Erythroblast (primary cell): ENCODE measurements around the gene VPS37D.
"Not testable (repeated sequence)": the region's sequence is repeated elsewhere in the genome, so short reads cannot be mapped to it uniquely, and the experiment has no call there.

Experiments used
- DNase-seq, 2 experiments: peaks; one replicate each; lab custom pipeline; 2025; lab: John Stamatoyannopoulos, UW
- GATA1 ChIP-seq: IDR thresholded peaks from 2 replicates; pipeline ENCODE4 v1.6.1; 2011; ENCODE audit warnings: low read depth, mild to moderate bottlenecking, control low read depth, low read length, moderate library complexity
- POLR2A ChIP-seq: IDR thresholded peaks from 2 replicates; pipeline ENCODE4 v1.6.1; 2011; ENCODE audit warnings: mild to moderate bottlenecking, low read length

The VPS37D gene

DNA sequence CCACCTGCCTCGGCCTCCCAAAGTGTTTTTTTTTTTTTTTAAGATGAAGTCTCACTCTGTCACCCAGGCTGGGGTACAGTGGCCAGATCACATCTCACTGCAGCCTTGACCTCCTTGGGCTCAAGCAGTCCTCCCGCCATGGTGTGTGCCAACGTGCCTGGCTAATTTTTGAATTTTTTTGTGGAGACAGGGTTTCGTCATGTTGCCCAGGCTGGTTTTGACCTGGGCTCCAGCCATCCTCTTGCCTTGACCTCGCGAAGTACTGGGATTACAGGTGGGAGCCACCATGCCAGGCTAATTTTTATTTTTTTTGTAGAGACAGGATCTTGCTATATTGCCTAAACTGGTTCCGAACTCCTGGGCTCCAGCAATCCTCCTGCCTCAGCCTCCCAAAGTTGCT is 34.3 kb upstream of the VPS37D start:
- no peak for DNase-seq
- TF ChIP-seq GATA1 (no peak), POLR2A (no peak)

DNA sequence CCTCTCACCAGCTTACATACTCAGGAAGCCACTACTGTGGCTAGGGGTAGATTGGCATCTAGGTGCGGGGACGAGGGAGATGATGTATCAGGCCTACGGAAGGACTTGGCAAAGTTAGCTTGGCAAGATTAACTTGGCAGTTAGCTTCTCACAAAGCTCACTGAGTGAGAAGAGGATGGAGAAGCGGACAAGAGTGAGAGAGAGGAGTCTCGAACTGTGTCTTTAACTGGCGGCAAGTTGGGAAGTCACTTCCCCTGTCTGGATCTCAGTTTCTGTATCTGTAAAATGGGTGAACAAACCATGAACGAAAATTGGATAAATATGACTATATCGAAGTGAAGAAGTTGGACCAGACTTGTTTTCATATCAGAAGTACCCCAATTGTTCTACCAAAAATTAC is 33.8 kb upstream of the VPS37D start:
- DNase-seq: no peak
- TF ChIP-seq POLR2A (no peak), GATA1 (no peak)

DNA sequence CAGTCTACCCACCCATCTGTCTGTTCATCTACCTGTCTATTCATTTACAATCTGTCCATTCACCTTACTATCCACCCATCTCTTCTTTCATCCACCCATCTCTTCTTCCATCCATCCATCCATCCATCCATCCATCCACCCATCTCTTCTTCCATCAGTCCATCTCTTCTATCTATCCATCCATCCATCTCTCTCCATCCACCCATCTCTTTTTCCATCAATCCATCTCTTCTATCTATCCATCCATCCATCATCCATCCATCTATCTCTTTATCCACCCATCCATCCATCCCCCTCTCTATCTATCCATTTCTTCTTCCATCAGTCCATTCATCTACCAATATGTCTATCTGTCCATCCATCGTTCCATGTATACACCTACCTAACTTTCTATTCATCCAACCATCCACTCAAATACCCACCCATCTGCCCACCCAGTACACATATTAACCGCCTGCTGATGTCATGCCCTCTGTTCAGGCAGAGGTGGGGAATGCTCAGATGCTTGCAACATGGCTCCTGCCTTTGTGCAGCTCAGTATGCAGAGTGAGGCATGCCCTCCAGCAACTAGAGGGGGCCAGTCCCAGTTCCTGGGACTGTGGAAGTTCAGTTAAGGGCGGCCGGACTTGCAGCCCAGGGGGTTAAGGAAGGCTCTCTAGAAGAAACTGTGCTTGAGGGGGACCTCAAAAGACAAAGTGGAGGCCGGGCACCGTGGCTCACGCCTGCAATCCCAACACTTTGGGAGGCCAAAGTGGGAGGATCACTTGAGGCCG is 32.0 kb upstream of the VPS37D start:
- no peak for DNase-seq
- TF ChIP-seq GATA1: no peak
- no peak for TF ChIP-seq POLR2A

DNA sequence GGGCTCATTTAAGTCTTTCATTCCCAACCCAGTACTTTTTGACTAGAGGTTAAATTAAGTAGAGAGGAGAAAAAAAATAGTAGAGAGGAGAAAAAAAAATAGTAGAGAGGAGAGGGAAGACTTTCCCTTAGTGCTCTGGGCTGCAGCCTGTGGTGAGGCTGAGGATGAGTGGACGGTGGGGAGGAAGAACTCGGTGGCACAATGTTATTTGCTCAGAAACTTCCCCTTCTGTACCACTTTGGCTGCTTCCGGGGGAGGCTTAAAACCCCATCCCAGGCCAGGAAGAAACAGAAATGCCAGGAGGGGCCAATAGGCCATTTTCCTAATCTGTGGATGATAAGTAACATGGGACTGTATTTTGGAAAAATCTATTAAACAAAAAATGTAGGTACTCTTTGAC is 28.7 kb upstream of the VPS37D start:
- no peak for DNase-seq
- TF ChIP-seq POLR2A (no peak), GATA1 (no peak)

DNA sequence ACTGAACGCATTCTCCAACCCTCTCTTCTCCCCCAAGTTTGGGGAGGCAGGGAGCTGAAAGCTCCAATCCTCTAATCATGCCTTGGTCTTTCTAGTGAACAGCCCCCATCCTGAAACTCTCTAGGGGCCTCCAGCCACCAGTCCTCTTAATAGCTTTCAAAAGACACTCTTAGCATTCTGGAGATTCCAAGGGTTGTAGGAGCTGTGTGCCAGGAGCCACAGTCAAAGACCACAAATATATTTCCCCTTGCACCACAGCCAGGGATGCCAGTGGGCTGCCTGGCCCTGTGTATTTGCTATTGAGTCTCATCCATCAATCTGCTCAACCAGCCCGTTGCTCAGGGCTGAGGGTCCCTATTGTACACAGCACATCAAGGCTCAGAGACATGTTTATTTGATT is 24.8 kb upstream of the VPS37D start:
- TF ChIP-seq POLR2A (no peak), GATA1 (no peak)
- no peak for DNase-seq

DNA sequence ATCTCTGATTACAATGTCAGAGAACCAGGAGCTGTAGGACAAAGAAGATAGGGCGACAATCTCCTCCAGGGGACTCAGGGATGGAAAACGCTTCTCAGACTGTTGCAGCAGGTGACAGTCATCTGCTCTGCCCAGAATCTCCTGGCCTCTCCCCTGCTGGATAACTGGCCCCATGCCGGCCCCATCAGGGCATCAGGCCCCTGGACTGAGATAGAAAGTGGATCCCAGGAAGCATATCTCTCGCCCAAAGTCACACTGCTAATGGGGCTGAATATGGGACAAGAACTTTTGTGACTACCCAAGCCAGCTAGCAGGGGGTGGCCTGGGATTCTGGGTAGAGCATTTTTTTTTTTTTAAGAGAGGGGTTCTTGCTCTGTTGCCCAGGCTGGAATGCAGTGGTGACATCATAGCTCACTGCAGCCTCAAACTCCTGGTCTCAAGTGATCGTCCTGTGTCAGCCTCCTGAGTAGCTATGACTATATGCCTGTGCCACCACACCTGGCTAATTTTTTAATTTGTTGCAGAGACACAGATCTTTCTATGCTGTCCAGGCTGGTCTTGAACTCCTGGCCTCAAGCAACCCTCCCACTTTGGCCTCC is 22.8 kb upstream of the VPS37D start:
- no peak for TF ChIP-seq POLR2A
- no peak for TF ChIP-seq GATA1
- no peak for DNase-seq

DNA sequence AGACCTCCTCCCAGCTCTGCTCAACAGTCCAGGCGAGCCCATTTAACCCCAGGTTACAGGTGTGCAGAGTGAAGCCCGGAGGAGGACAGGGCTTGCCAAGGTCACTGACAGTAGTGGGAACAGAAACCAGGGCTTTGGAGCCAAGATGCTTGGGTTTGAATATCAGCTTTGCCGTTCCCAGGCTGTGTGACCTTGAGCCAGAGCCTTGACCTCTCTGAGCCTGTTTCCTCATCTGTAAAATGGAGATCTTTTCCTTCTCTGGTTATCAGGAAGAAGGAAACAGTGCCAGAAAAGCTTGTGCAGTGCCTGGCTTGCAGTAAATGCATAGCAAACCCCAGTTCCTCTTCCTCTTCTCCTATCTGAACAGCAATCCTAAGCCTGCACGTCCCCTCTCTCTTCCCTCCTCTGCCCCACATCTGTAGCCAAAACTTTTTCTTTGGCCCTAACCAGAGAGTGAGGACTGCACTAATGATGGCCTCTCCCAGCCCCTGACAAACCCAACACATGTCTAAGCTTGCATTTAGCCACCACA is 21.9 kb upstream of the VPS37D start:
- no peak for DNase-seq
- TF ChIP-seq POLR2A (no peak), GATA1 (no peak)

DNA sequence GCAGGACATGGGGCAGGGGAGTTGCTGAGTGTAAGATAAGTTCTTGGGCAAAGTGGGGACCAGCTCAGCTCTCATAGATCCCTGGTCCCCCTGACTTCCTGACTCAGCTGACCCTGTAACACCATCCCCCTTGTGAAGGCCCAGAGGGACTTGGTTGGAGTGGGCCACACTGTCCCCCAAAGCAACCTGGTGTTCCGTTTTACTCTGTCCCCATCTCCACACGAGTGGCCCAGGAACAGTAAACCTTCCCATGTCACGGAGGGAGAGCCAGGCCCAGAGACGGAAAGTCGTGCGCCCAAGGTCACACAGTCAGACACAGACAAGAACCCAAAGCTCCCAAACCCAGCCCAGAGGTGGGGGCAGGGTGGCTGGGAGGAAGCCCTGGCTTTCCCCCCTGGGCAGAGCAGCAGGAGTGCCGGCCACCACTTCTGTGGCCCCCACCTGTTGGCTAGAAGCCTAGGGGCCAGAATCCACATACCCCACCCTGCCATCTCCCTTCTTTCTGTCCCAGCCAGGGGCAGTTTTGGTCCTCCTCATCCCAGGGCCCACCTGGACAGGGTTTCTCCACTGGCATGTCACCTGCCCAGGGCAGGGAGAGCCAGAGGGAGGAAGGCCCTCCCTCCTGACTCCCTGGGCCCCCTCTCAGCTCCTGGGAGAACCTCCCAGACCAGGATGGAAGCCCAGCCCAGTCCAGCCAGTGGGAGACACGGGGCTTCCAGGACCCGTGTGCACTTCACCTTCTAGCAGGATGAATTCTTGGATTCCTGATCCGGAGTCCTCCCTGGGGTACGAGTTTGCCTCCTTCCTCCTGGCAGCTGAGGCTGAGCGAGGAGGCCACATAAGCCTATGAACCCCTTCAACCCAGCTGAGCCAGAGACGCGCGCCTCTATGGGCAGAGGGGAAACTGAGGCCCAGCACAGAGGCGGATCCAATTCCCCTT is 20.6 kb upstream of the VPS37D start:
- DNase-seq: no peak
- TF ChIP-seq GATA1: no peak
- TF ChIP-seq POLR2A: no peak

DNA sequence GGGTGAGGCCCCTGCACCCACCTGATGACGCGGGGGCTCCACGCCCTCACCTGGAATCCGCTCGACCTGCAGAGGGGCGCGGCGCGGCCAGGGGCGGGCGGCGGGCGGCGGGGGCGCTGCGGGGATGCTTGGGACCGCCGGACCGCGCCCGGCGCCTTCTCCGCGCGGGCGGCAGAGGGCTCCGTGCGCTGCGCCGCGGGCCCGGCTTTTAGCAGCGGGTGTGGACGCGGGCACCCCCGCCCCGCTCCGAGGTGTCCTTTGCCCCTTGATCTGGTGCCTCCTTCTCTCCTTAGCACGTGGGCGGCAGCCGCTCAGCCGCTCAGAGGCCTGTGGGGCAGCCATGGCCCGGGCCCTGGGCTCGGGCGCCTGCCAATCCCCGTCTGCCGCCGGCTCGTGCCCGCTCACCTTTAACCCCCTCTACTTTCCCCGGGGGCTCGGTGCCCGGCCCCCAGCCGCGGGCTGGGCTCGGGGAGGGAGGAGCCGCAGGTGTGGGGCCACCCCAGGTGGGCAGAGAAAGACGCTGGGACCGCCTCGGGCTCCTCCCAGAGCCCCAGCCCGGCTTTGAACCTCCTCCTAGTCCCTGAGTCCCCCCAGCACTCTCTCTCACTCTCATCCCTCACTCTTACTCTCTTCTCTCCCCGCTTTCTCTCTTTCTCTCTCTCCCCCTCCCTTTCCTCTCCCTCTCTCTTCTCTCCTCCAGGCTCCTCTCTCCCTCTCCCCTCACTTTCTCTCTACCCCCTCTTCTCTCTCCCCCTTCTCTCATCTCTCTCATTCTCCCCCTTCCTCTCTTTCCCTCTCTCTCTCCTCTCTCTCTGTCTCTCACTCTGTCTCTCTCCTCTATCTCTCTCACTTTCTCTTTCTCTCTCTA is 19.7 kb upstream of the VPS37D start:
- TF ChIP-seq POLR2A (no peak), GATA1 (no peak)
- DNase-seq: peak; percentile 19 to 21

DNA sequence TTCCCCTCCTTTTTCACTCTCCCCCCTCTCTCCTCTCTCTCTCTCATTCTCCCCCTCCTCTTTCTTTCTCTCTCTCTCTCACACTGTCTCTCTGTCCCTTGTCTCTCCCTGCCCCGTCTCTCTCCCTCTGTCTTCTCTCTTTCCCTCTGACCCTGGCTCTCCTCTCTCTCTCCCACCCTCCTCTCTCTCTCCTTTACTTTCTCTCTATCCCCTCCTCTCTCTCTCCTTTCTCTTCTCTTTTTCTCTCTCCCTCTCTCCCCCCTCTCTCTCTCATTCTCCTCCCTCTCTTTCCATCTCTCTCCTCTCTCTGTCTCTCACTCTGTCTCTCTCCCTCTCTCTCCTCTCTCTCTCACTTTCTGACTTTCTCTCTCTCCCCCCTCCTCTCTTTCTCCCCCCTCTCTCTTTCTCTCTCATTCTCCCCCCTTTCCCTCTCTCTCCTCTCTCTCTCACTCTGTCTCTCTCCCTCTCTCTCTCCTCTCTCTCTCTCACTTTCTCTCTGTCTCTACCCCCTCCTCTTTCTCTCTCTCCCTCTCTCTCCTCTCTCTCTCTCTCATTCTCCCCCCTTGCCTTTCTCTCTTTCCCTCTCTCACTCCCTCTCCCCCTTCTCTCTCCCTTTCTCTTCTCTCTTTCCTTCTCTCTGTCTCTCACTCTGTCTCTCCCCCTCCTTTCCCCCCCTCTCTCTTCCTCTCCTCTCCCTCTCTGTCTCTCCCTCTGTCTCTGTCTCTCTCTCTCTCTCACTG is 18.9 kb upstream of the VPS37D start:
- DNase-seq: no peak
- TF ChIP-seq POLR2A: no peak
- no peak for TF ChIP-seq GATA1

DNA sequence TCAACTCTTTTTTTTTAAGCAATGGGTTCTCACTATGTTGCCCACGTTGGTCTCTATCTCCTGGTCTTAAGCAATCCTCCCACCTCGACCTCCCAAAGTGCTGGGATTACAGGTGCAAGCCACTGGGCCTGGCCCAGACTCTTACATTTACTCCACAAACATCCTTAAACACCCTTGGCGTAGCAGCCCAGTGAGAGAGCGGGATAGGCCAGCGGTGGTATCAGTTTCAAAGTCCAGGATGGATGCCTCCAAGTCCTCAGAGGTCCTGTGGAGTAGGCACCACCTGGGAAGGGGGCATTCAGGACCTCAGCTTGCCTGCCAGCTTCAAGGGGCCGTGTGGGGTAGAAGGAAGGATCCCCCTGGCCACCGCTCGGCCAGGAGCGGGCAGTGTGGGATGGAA is 18.1 kb upstream of the VPS37D start:
- no peak for DNase-seq
- TF ChIP-seq POLR2A (no peak), GATA1 (no peak)

DNA sequence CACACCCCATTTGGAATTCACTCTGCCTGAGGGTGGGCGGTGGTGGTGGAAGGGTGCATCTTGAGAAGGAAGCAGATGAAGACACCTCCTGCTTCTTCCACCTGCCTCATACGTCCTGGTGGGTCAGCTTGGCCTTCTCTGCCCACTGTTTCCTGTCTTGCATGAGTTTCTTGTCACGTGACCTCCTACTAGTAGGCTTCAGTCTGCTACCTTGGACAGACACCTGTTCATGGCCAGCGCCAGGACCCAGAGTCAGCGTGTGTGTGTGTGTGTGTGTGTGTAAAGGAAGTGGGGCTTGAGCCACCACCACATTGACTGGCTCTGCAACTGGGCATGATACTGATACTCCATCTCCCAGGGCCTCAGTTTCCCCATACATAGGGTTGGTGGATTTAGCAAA is 17.1 kb upstream of the VPS37D start:
- TF ChIP-seq POLR2A: no peak
- no peak for TF ChIP-seq GATA1

DNA sequence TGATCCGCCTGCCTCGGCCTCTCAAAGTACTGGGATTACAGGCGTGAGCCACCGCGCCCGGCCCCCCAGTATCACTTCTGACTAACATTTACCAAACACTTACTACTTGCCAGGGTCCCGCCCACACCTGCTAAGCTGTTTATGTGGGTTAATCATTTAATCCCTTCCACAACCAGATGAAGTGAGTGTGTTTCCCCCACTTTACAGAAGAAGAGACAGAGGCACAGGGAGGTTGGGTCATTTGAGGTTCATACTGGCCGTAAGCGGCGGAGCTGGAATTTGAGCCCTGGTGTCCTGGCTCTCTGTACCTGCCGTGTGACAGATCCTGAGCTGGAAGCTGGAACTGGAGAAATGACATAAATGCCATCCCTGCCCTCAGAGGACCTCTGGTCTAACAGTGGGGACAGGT is 15.1 kb upstream of the VPS37D start:
- DNase-seq: no peak
- no peak for TF ChIP-seq POLR2A
- no peak for TF ChIP-seq GATA1

More for the DNA sequence above, 17.1 kb upstream of the VPS37D start:
- DNase-seq: no peak

DNA sequence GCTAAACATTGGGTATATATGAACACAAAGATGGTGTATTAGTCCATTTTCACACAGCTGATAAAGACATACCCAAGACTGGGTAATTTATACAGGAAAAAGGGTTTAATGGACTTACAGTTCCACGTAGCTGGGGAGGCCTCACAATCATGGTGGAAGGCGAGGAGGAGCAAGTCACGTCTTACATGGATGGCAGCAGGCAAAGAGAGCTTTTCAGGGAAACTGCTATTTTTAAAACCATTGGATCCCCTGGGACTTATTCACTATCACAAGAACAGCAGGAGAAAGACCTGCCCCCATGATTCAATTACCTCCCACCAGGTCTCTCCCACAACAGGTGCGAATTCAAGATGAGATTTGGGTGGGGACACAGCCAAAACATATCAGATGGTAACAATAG is 12.3 kb upstream of the VPS37D start:
- not testable (repeated sequence) for DNase-seq
